A673 (cell line): ENCODE data around the gene EFCAB6. TPM values are rescaled to one million over a fixed set of nuclear protein-coding genes. Genes with fewer than 3 reads are reported as not detected.

Source experiments
- BruUV-seq: library from RNA; stranded (reverse); fragments of 400-500 nt; replicated peaks from 2 replicates; lab custom pipeline; 2021; lab: Mats Ljungman, UMichigan
- CTCF ChIA-PET: fragments of 300-600 bp; sonication (Branson Sonifier 250); formaldehyde crosslinking; loops from one replicate; lab custom pipeline; 2022; ENCODE audit warnings: antibody characterized with exemption; lab: Charles Lee
- POLR2A ChIA-PET: fragments of 300-600 bp; sonication (Branson Sonifier 250); formaldehyde crosslinking; loops from one replicate; lab custom pipeline; 2022; ENCODE audit warnings: antibody characterized with exemption; ENCODE audit not compliant: low non-redundant PET; lab: Charles Lee
- DNase-seq: peaks from one replicate; pipeline ENCODE4 v3.0.0-alpha.2; 2015; ENCODE audit warnings: low spot score
- H3K27ac ChIP-seq: fragments of 200-600 bp; sonication (generic); 2 replicates; pipeline ENCODE4 v1.5.1; 2016; ENCODE audit warnings: mixed run types, low read depth, mild to moderate bottlenecking, mixed read lengths, antibody characterized with exemption, low read length; ENCODE audit not compliant: poor library complexity, severe bottlenecking
- H3K27me3 ChIP-seq: fragments of 200-600 bp; sonication (generic); replicated peaks from 2 replicates; pipeline ENCODE4 v1.6.1; 2017; ENCODE audit warnings: mixed run types, low read depth, mild to moderate bottlenecking, mixed read lengths, antibody characterized with exemption, low read length; ENCODE audit not compliant: insufficient read depth, poor library complexity
- H3K36me3 ChIP-seq: fragments of 200-600 bp; sonication (generic); 2 replicates; pipeline ENCODE4 v1.6.1; 2016; ENCODE audit warnings: mixed run types, mild to moderate bottlenecking, mixed read lengths, antibody characterized with exemption, low read length; ENCODE audit not compliant: insufficient read depth, poor library complexity, severe bottlenecking
- H3K4me1 ChIP-seq: fragments of 200-600 bp; sonication (generic); 2 replicates; pipeline ENCODE4 v1.6.1; 2017; ENCODE audit warnings: mixed run types, mild to moderate bottlenecking, mixed read lengths, antibody characterized with exemption, low read length; ENCODE audit not compliant: insufficient read depth, poor library complexity, severe bottlenecking
- H3K4me3 ChIP-seq: fragments of 200-600 bp; sonication (generic); 2 replicates; pipeline ENCODE4 v1.5.1; 2016; ENCODE audit warnings: low read depth, mixed run types, mild to moderate bottlenecking, mixed read lengths, low read length; ENCODE audit not compliant: poor library complexity, severe bottlenecking
- H3K9me3 ChIP-seq: fragments of 200-600 bp; sonication (generic); 2 replicates; pipeline ENCODE4 v1.6.1; 2016; ENCODE audit warnings: mixed run types, low read depth, mild to moderate bottlenecking, mixed read lengths, antibody characterized with exemption, low read length; ENCODE audit not compliant: poor library complexity, severe bottlenecking
- CTCF ChIP-seq: fragments of 300-800, 200-600 bp; sonication (generic); conservative IDR thresholded peaks from 2 replicates; pipeline ENCODE4 v1.5.1; 2017; ENCODE audit warnings: low read depth, mild to moderate bottlenecking, antibody characterized with exemption, low read length, moderate library complexity, mixed read lengths
- EZH2 ChIP-seq: fragments of 200-600 bp; sonication (generic); IDR thresholded peaks from 2 replicates; pipeline ENCODE4 v1.6.1; 2017; ENCODE audit warnings: borderline replicate concordance, low read depth, mild to moderate bottlenecking, mixed read lengths, antibody characterized with exemption, low read length; ENCODE audit not compliant: poor library complexity, severe bottlenecking
- intact Hi-C: fragments of 100-400 bp; cut with micrococcal nuclease; formaldehyde crosslinking; loops from one replicate; pipeline ENCODE4 v1.10.0; 2022; ENCODE audit not compliant: unreplicated experiment
- total RNA-seq: library from RNA; stranded (reverse); gene quantifications from 2 replicates; pipeline ENCODE4 v1.2.3, GENCODE V29; 2021

The EFCAB6 gene
- total RNA-seq, 1 experiment from 2014 or later: 0.41 TPM

GRCh38 chr22:43711681-43712080 lies 100.4 kb downstream of the EFCAB6 start:
- no TSS peak for BruUV-seq
- no peak for TF ChIP-seq CTCF
- TF ChIP-seq EZH2: no peak
- Histone ChIP-seq H3K4me1 (no peaks in the 10 kb centered on the region), H3K9me3 (no peaks in the 10 kb centered on the region), H3K27ac (no peak overlapping the region), H3K4me3 (no peak overlapping the region), H3K36me3 (no peaks in the 10 kb centered on the region), H3K27me3 (peaks cover 63% of the 10 kb centered on the region)
- intact Hi-C loops: no loop called here
- DNase-seq: no peak
- CTCF ChIA-PET: no interaction called here
- POLR2A ChIA-PET: no interaction called here

GRCh38 chr22:43707648-43708047 lies 104.5 kb downstream of the EFCAB6 start:
- TF ChIP-seq CTCF (no peak), EZH2 (no peak)
- Histone ChIP-seq H3K4me3 (no peak overlapping the region), H3K36me3 (no peaks in the 10 kb centered on the region), H3K27me3 (peaks cover 27% of the 10 kb centered on the region), H3K4me1 (no peaks in the 10 kb centered on the region), H3K9me3 (peaks cover 14% of the 10 kb centered on the region), H3K27ac (no peak overlapping the region)
- ChIA-PET POLR2A (no interaction called here), CTCF (no interaction called here)
- BruUV-seq: no TSS peak
- intact Hi-C loops: no loop called here
- DNase-seq: no peak

- no peak for DNase-seq
- no peak overlapping the region for H3K27ac ChIP-seq
- H3K9me3 ChIP-seq: peaks cover 14% of the 10 kb centered on the region
- POLR2A ChIA-PET: no interaction called here
- intact Hi-C loops: no loop called here
- CTCF ChIA-PET: no interaction called here
- H3K4me1 ChIP-seq: no peaks in the 10 kb centered on the region
- H3K4me3 ChIP-seq: no peak overlapping the region
- no TSS peak for BruUV-seq
- no peaks in the 10 kb centered on the region for H3K36me3 ChIP-seq
- H3K27me3 ChIP-seq: peaks cover 21% of the 10 kb centered on the region
- TF ChIP-seq EZH2 (no peak), CTCF (no peak)
These were observed 105.4 kb downstream of the EFCAB6 start for GRCh38 chr22:43706571-43707328.
